Keratinocyte (primary cell): ENCODE measurements around the gene PLA2G4D. TPM values are rescaled to one million over a fixed set of nuclear protein-coding genes. Genes with fewer than 3 reads are reported as not detected.

Experiments used
- DNase-seq: peaks from one replicate; pipeline ENCODE4 v3.0.0-alpha.2; 2011; ENCODE audit warnings: low read depth, missing footprints, low spot score
- FAIRE-seq: peaks from 2 replicates; lab custom pipeline; 2011; peaks lifted over from hg19 to GRCh38; lab: Jason Lieb, UNC
- H2AFZ ChIP-seq: 2 replicates; pipeline ENCODE4 v1.6.0; 2012; ENCODE audit warnings: low read length, control low read depth, inconsistent platforms; ENCODE audit not compliant: control insufficient read depth
- H3K27ac ChIP-seq: 2 replicates; pipeline ENCODE4 v1.5.1; 2011; ENCODE audit warnings: low read length; ENCODE audit not compliant: control insufficient read depth, insufficient read depth
- H3K27me3 ChIP-seq: 3 replicates; pipeline ENCODE4 v1.6.0; 2011; ENCODE audit warnings: low read length; ENCODE audit not compliant: control insufficient read depth, insufficient read depth; ENCODE audit errors: extremely low read depth
- H3K36me3 ChIP-seq, 2 experiments: 2 replicates in 1 of 2; 3 replicates in 1 of 2; pipeline ENCODE4 v1.5.1; 2011; ENCODE audit warnings: low read length in 2 of 2, mild to moderate bottlenecking in 1 of 2; ENCODE audit not compliant: control insufficient read depth in 2 of 2, insufficient read depth in 2 of 2; ENCODE audit errors: extremely low read depth in 1 of 2
- H3K4me1 ChIP-seq: 3 replicates; pipeline ENCODE4 v1.5.1; 2011; ENCODE audit warnings: low read length; ENCODE audit not compliant: control insufficient read depth, insufficient read depth; ENCODE audit errors: extremely low read depth
- H3K4me2 ChIP-seq: 3 replicates; pipeline ENCODE4 v1.6.0; 2011; ENCODE audit warnings: low read depth, low read length; ENCODE audit not compliant: control insufficient read depth, insufficient read depth; ENCODE audit errors: extremely low read depth
- H3K4me3 ChIP-seq, 3 experiments: fragments of 200-600 bp in 1 of 3; sonication (generic) in 1 of 3; 2 replicates in 2 of 3; 3 replicates in 1 of 3; pipeline ENCODE4 v1.5.1; 2011 to 2016; ENCODE audit warnings: low read length in 3 of 3, mild to moderate bottlenecking in 3 of 3, control low read depth in 2 of 3, inconsistent platforms in 1 of 3, low read depth in 1 of 3, mixed read lengths in 1 of 3, mixed run types in 1 of 3, moderate library complexity in 1 of 3; ENCODE audit not compliant: control insufficient read depth in 2 of 3, insufficient read depth in 2 of 3; ENCODE audit errors: extremely low read depth in 1 of 3
- H3K79me2 ChIP-seq: 2 replicates; pipeline ENCODE4 v1.6.0; 2012; ENCODE audit warnings: low read length; ENCODE audit not compliant: control insufficient read depth, insufficient read depth
- H3K9ac ChIP-seq: 3 replicates; pipeline ENCODE4 v1.6.0; 2011; ENCODE audit warnings: low read length; ENCODE audit not compliant: control insufficient read depth, insufficient read depth; ENCODE audit errors: extremely low read depth
- H3K9me1 ChIP-seq: 3 replicates; pipeline ENCODE4 v1.6.0; 2011; ENCODE audit warnings: low read length; ENCODE audit not compliant: control insufficient read depth, insufficient read depth; ENCODE audit errors: extremely low read depth
- H3K9me3 ChIP-seq: 2 replicates; pipeline ENCODE4 v1.5.1; 2012; ENCODE audit warnings: low read depth, low read length; ENCODE audit not compliant: control insufficient read depth
- H4K20me1 ChIP-seq: 3 replicates; pipeline ENCODE4 v1.6.0; 2011; ENCODE audit warnings: low read length; ENCODE audit not compliant: control insufficient read depth, insufficient read depth; ENCODE audit errors: extremely low read depth
- EZH2 ChIP-seq: IDR thresholded peaks from one replicate; pipeline ENCODE4 v1.6.1; 2012; ENCODE audit warnings: inconsistent platforms, mild to moderate bottlenecking, low read length, moderate library complexity
- dilution Hi-C: fragments of 300-500 bp; cut with MboI; formaldehyde crosslinking; loops from one replicate; pipeline ENCODE4 v1.7.0; 2020; ENCODE audit warnings: low sequenced_read_pairs; ENCODE audit not compliant: extremely low pct_ligation_motif_present
- polyA plus RNA-seq, 5 experiments: library from polyadenylated mRNA; depleted of rRNA in 3 of 5; stranded (reverse) in 3 of 5; stranded (forward) in 1 of 5; unstranded in 1 of 5; fragments of >200 nt; gene quantifications; 1 replicate in 1 of 5; 2 replicates in 3 of 5; 3 replicates in 1 of 5; pipeline versions ENCODE4 v1.2.1 to v1.2.3, GENCODE V29; 2011 to 2012; ENCODE audit warnings: missing spikeins in 2 of 5, low read depth in 1 of 5, low replicate concordance in 1 of 5
- TF ChIP-seq, protein P1 (sequence below), 3 experiments: IDR thresholded peaks in 1 of 3; conservative IDR thresholded peaks in 1 of 3; optimal IDR thresholded peaks in 1 of 3; 2 replicates in 2 of 3; 3 replicates in 1 of 3; pipeline versions ENCODE3 to v1.5.1; 2011; ENCODE audit warnings: low read length in 3 of 3, mild to moderate bottlenecking in 3 of 3, moderate library complexity in 2 of 3, control low read depth in 1 of 3, inconsistent platforms in 1 of 3; ENCODE audit not compliant: insufficient read depth in 2 of 3; ENCODE audit errors: extremely low read depth in 1 of 3

PLA2G4D gene
- polyA plus RNA-seq, 1 donor (not counting 4 experiments of a cell fraction or from before 2014, with no cell fraction given), result 0.69 TPM

- FAIRE-seq, result peak; percentile 56
- DNase-seq, result no peak
- Histone ChIP-seq H3K79me2 (no peaks in the 10 kb centered on the region), H3K27me3 (no peaks in the 10 kb centered on the region), H3K9me3 (no peaks in the 10 kb centered on the region), H3K27ac (no peak overlapping the region), H2AFZ (peak overlapping the region; percentile 22), H4K20me1 (no peaks in the 10 kb centered on the region), H3K4me1 (peaks cover 9% of the 10 kb centered on the region), H3K9me1 (no peaks in the 10 kb centered on the region), H3K4me2 (no peak overlapping the region), H3K36me3 (no peaks in the 10 kb centered on the region), H3K9ac (no peak overlapping the region), H3K4me3 (no peak overlapping the region)
- dilution Hi-C loops, result no loop called here
- TF ChIP-seq EZH2, result no peak
- TF ChIP-seq, protein P1, sequence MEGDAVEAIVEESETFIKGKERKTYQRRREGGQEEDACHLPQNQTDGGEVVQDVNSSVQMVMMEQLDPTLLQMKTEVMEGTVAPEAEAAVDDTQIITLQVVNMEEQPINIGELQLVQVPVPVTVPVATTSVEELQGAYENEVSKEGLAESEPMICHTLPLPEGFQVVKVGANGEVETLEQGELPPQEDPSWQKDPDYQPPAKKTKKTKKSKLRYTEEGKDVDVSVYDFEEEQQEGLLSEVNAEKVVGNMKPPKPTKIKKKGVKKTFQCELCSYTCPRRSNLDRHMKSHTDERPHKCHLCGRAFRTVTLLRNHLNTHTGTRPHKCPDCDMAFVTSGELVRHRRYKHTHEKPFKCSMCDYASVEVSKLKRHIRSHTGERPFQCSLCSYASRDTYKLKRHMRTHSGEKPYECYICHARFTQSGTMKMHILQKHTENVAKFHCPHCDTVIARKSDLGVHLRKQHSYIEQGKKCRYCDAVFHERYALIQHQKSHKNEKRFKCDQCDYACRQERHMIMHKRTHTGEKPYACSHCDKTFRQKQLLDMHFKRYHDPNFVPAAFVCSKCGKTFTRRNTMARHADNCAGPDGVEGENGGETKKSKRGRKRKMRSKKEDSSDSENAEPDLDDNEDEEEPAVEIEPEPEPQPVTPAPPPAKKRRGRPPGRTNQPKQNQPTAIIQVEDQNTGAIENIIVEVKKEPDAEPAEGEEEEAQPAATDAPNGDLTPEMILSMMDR (optimal IDR thresholded peaks at IDR 0.05 in 1 of 3, IDR thresholded peaks at IDR 0.05 in 1 of 3, conservative IDR thresholded peaks at IDR 0.05 in 1 of 3; ENCODE audit: extremely low read depth in 1 of 3, insufficient read depth in 2 of 3, low read length in 3 of 3), result no peak
These were observed 16.7 kb downstream of the PLA2G4D start for GRCh38 chr15:42077689-42078088.

DNA sequence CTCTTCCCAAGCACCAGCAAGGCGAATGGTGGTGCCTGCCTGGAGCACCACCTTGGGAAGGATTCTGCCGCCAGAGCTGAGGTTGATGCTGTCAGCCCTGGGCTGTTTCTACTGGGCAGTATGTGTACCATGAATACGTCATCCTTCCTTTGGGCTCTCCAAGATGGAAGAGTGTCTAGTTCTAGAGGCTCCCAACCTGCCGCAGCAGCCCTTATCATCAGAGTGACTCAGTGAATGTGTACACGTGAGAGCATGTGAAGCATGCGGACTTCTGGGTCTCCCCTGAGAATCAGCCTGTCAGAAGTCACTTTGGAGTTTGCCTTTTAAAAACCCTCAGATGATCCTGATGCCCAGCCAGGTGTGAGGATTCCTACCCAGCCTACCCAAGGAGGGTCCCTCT, 20.9 kb downstream of the PLA2G4D start:
- H3K79me2 ChIP-seq, result no peaks in the 10 kb centered on the region
- no peak for DNase-seq
- H3K4me2 ChIP-seq, result no peak overlapping the region
- H3K9me3 ChIP-seq, result no peaks in the 10 kb centered on the region
- TF ChIP-seq, protein P1 (optimal IDR thresholded peaks at IDR 0.05 in 1 of 3, IDR thresholded peaks at IDR 0.05 in 1 of 3, conservative IDR thresholded peaks at IDR 0.05 in 1 of 3; ENCODE audit: extremely low read depth in 1 of 3, insufficient read depth in 2 of 3, low read length in 3 of 3), result no peak
- TF ChIP-seq EZH2, result no peak
- dilution Hi-C loops, result no loop called here
- no peak for FAIRE-seq
- H3K4me3 ChIP-seq, result no peak overlapping the region
- no peaks in the 10 kb centered on the region for H3K9me1 ChIP-seq
- no peaks in the 10 kb centered on the region for H3K27me3 ChIP-seq
- H3K9ac ChIP-seq, result no peak overlapping the region
- H3K4me1 ChIP-seq, result no peaks in the 10 kb centered on the region
- no peaks in the 10 kb centered on the region for H3K36me3 ChIP-seq
- no peak overlapping the region for H2AFZ ChIP-seq
- H3K27ac ChIP-seq, result no peak overlapping the region
- H4K20me1 ChIP-seq, result no peaks in the 10 kb centered on the region
